CD4-positive, alpha-beta T cell treated with Interleukin-6 at 100 ng/mL for 8 hours (primary cell): ENCODE results near the gene FBXO40.

ENCODE experiments used
- DNase-seq: peaks from one replicate; pipeline ENCODE4 v3.0.0-alpha.2; 2020; ENCODE audit warnings: mixed read lengths, low spot score

The FBXO40 gene

GRCh38 chr3:121662742-121663141 lies 69.6 kb downstream of the FBXO40 start:
- DNase-seq: no peak

DNA sequence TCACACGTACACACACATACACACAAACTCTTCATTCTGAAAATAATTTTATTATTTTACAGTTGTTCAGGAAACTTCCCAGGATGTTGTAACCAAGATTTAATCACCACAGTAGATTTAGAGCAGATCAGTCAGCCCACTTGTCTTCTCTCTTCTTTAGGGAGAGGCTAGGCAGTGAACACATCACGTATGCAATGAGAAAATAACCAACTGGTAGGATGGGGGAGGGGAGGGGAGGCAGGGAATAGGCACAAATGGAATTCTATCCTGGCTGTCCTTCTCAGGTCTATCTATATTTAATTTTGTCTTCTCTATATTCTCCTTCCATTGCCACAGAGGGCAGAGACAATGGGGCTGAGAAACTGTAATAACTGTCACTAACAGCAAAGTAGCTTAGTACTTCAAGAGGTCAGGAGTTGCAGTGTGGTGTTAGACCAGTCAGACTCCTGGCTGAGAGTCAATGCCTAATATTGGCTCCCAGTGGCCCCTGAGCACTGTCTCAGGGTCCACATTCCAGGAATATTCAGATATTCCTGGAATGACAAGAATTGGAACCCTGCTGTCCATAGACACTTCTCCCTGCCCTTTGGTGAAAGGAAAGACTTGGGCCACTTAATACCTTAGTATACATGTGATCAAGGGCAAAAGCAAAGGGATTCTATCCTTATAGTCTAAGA lies 70.1 kb downstream of the FBXO40 start:
- DNase-seq: no peak

- no peak for DNase-seq
Measured at GRCh38 chr3:121665488-121665887, 72.3 kb downstream of the FBXO40 start.

DNA sequence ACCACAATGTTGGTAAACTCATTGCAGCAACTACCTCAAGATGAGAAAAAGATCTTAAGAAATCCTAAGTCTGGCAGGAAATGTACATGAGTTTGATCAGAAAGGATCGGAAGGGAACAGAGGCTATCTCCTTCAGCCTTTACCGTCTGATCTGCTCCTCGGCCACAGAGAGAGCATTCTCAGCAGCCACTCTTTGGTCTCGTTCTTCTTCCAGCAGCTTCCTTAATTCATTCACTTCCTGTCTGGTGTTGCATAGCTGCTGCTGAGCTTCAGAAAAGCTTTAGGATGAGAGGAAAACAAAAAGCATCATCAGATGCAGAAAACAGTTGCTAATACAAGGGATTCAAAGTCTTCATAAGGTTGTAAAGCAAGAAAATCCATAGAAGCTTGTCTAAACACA lies 74.2 kb downstream of the FBXO40 start:
- no peak for DNase-seq

- DNase-seq: no peak
Measured at GRCh38 chr3:121670676-121671075, 77.5 kb downstream of the FBXO40 start.

GRCh38 chr3:121677141-121677540 lies 84.0 kb downstream of the FBXO40 start:
- DNase-seq: no peak
